IMR-90 (cell line): ENCODE measurements around the gene UBE3B. TPM values are rescaled to one million over a fixed set of nuclear protein-coding genes. Genes with fewer than 3 reads are reported as not detected.

ENCODE experiments used
- ATAC-seq: fragments of 200-7000 bp; cut with Tn5 transposase; 2 replicates; pipeline ENCODE4 v1.9.1; 2020; ENCODE audit warnings: low read depth, mild to moderate bottlenecking, moderate library complexity
- BruUV-seq: library from RNA; stranded (reverse); fragments of 400-500 nt; replicated peaks from 2 replicates; lab custom pipeline; 2021; lab: Mats Ljungman, UMichigan
- CTCF ChIA-PET: fragments of 300-600 bp; formaldehyde crosslinking; extraction: SDS; loops from one replicate; lab custom pipeline; 2021; ENCODE audit warnings: antibody characterized with exemption; lab: Yijun Ruan, JAX
- POLR2A ChIA-PET: fragments of 300-600 bp; sonication (Branson Sonifier 250); formaldehyde crosslinking; loops from one replicate; lab custom pipeline; 2022; ENCODE audit warnings: antibody characterized with exemption; ENCODE audit not compliant: unreplicated experiment; lab: Charles Lee
- DNase-seq: peaks from one replicate; pipeline ENCODE4 v3.0.0; 2013
- H2AFZ ChIP-seq: replicated peaks from 2 replicates; pipeline ENCODE3; 2013; ENCODE audit warnings: low read length, mild to moderate bottlenecking; ENCODE audit not compliant: poor library complexity
- H2AK5ac ChIP-seq: 2 replicates; pipeline ENCODE4 v1.6.1; 2013; ENCODE audit warnings: low read depth, low read length, inconsistent platforms
- H2AK9ac ChIP-seq: replicated peaks from 2 replicates; pipeline ENCODE3; 2013; ENCODE audit warnings: mild to moderate bottlenecking, low read depth, low read length, moderate library complexity; ENCODE audit not compliant: poor library complexity
- H2BK120ac ChIP-seq: 2 replicates; pipeline ENCODE4 v1.6.1; 2013; ENCODE audit warnings: low read depth, low read length, inconsistent platforms
- H2BK15ac ChIP-seq: 3 replicates; pipeline ENCODE4 v1.6.1; 2013; ENCODE audit warnings: low read depth, low read length, inconsistent platforms
- H2BK20ac ChIP-seq: 2 replicates; pipeline ENCODE4 v1.6.1; 2013; ENCODE audit warnings: low read depth, mild to moderate bottlenecking, inconsistent platforms, low read length, moderate library complexity
- H2BK5ac ChIP-seq: 2 replicates; pipeline ENCODE4 v1.6.1; 2013; ENCODE audit warnings: mild to moderate bottlenecking, low read depth, low read length, inconsistent platforms; ENCODE audit not compliant: poor library complexity, severe bottlenecking
- H3K14ac ChIP-seq: replicated peaks from 2 replicates; pipeline ENCODE4 v1.6.1; 2013; ENCODE audit warnings: low read depth, low read length, inconsistent platforms
- H3K18ac ChIP-seq: 2 replicates; pipeline ENCODE4 v1.6.1; 2013; ENCODE audit warnings: low read depth, low read length, control low read depth
- H3K23ac ChIP-seq: 2 replicates; pipeline ENCODE4 v1.6.1; 2013; ENCODE audit warnings: low read depth, low read length, inconsistent platforms
- H3K27ac ChIP-seq: 2 replicates; pipeline ENCODE4 v1.5.1; 2013; ENCODE audit warnings: mild to moderate bottlenecking, control low read depth, low read length; ENCODE audit not compliant: insufficient read depth
- H3K27me3 ChIP-seq: 2 replicates; pipeline ENCODE4 v1.6.1; 2013; ENCODE audit warnings: low read length; ENCODE audit not compliant: control insufficient read depth, insufficient read depth
- H3K36me3 ChIP-seq: 2 replicates; pipeline ENCODE4 v1.6.1; 2013; ENCODE audit warnings: low read length, mixed read lengths; ENCODE audit not compliant: control insufficient read depth, insufficient read depth
- H3K4ac ChIP-seq: 2 replicates; pipeline ENCODE4 v1.6.1; 2013; ENCODE audit warnings: low read depth, low read length, inconsistent platforms
- H3K4me1 ChIP-seq: 2 replicates; pipeline ENCODE4 v1.6.1; 2013; ENCODE audit warnings: low read length, mixed read lengths; ENCODE audit not compliant: control insufficient read depth, insufficient read depth
- H3K4me2 ChIP-seq: 2 replicates; pipeline ENCODE4 v1.6.1; 2013; ENCODE audit warnings: low read depth, mild to moderate bottlenecking, control low read depth, low read length, moderate library complexity
- H3K4me3 ChIP-seq: 2 replicates; pipeline ENCODE4 v1.5.1; 2013; ENCODE audit warnings: low read depth, mild to moderate bottlenecking, control low read depth, low read length, moderate library complexity; ENCODE audit not compliant: insufficient read depth
- H3K56ac ChIP-seq: 2 replicates; pipeline ENCODE4 v1.6.1; 2013; ENCODE audit warnings: low read length, inconsistent platforms; ENCODE audit not compliant: insufficient read depth; ENCODE audit errors: extremely low read depth
- H3K79me1 ChIP-seq, 2 experiments: 2 replicates each; pipeline ENCODE4 v1.6.1; 2013; ENCODE audit warnings: low read length in 2 of 2, inconsistent platforms in 1 of 2, low read depth in 1 of 2
- H3K9ac ChIP-seq: 2 replicates; pipeline ENCODE4 v1.6.1; 2013; ENCODE audit warnings: low read depth, low read length, control low read depth
- H3K9me1 ChIP-seq: 2 replicates; pipeline ENCODE4 v1.6.1; 2013; ENCODE audit warnings: low read length, inconsistent platforms; ENCODE audit not compliant: insufficient read depth
- H3K9me3 ChIP-seq: 2 replicates; pipeline ENCODE4 v1.6.1; 2013; ENCODE audit warnings: low read length; ENCODE audit not compliant: control insufficient read depth, insufficient read depth
- H4K20me1 ChIP-seq: 2 replicates; pipeline ENCODE4 v1.6.1; 2013; ENCODE audit warnings: low read length, inconsistent platforms; ENCODE audit not compliant: insufficient read depth
- H4K5ac ChIP-seq: 2 replicates; pipeline ENCODE4 v1.6.1; 2013; ENCODE audit warnings: mild to moderate bottlenecking, low read depth, low read length, control low read depth
- H4K8ac ChIP-seq, 2 experiments: 2 replicates each; pipeline ENCODE4 v1.6.1; 2013; ENCODE audit warnings: low read depth in 2 of 2, low read length in 2 of 2, control low read depth in 1 of 2, inconsistent platforms in 1 of 2
- H4K91ac ChIP-seq: 2 replicates; pipeline ENCODE4 v1.6.1; 2013; ENCODE audit warnings: low read depth, low read length, inconsistent platforms; ENCODE audit not compliant: insufficient read depth
- MXI1 ChIP-seq: IDR thresholded peaks from 2 replicates; pipeline ENCODE4 v1.6.1; 2012; ENCODE audit warnings: low read depth, mild to moderate bottlenecking, low read length, moderate library complexity, borderline replicate concordance
- POLR2A ChIP-seq: IDR thresholded peaks from 2 replicates; pipeline ENCODE4 v1.6.1; 2012; ENCODE audit warnings: mild to moderate bottlenecking, low read depth, low read length
- SMC3 ChIP-seq: fragments of 150-350 bp; IDR thresholded peaks from 2 replicates; pipeline ENCODE4 v1.6.1; 2016; ENCODE audit warnings: low read depth, mild to moderate bottlenecking, antibody characterized with exemption, low read length, moderate library complexity
- WGBS, 2 experiments: methylation state at CpG; one replicate each; pipeline versions ENCODE4 v1.1.5 to v1.1.7; 2013; ENCODE audit warnings: missing lambda C conversion rate in 2 of 2; ENCODE audit not compliant: insufficient read length in 1 of 2; ENCODE audit errors: extremely low coverage in 2 of 2; 5-methylcytosine and 5-hydroxymethylcytosine counted together
- dilution Hi-C: fragments of 300-500 bp; cut with HindIII; formaldehyde crosslinking; loops from one replicate; pipeline ENCODE4 v1.14.3; 2018; ENCODE audit warnings: low sequenced_read_pairs; ENCODE audit not compliant: unreplicated experiment
- in situ Hi-C: fragments of 300-500 bp; cut with MboI; formaldehyde crosslinking; loops from 3 replicates; pipeline ENCODE4 v1.14.3; 2019; ENCODE audit warnings: low sequenced_read_pairs, inconsistent platforms, mixed read lengths
- intact Hi-C: fragments of 100-400 bp; cut with micrococcal nuclease; formaldehyde crosslinking; loops from 2 replicates; pipeline ENCODE4 v1.10.0; 2022
- polyA plus RNA-seq, 3 experiments: library from polyadenylated mRNA; depleted of rRNA; stranded (reverse); fragments of >200 nt; gene quantifications; 2 replicates each; pipeline ENCODE4 v1.2.3, GENCODE V29; 2012; ENCODE audit warnings: low replicate concordance in 1 of 3
- total RNA-seq: library from RNA; depleted of rRNA; stranded (reverse); fragments of >200 nt; gene quantifications from 2 replicates; pipeline ENCODE4 v1.2.3, GENCODE V29; 2012
- TF ChIP-seq, protein P1 (sequence below): conservative IDR thresholded peaks from 2 replicates; pipeline ENCODE4 v1.5.1; 2012; ENCODE audit warnings: mild to moderate bottlenecking, low read depth, low read length, improper control_type of control experiment

The UBE3B gene
- total and polyA plus RNA-seq, 2 of the 4 experiments (the other 2 are of a cell fraction) = 18.8 to 24.9 TPM

DNA sequence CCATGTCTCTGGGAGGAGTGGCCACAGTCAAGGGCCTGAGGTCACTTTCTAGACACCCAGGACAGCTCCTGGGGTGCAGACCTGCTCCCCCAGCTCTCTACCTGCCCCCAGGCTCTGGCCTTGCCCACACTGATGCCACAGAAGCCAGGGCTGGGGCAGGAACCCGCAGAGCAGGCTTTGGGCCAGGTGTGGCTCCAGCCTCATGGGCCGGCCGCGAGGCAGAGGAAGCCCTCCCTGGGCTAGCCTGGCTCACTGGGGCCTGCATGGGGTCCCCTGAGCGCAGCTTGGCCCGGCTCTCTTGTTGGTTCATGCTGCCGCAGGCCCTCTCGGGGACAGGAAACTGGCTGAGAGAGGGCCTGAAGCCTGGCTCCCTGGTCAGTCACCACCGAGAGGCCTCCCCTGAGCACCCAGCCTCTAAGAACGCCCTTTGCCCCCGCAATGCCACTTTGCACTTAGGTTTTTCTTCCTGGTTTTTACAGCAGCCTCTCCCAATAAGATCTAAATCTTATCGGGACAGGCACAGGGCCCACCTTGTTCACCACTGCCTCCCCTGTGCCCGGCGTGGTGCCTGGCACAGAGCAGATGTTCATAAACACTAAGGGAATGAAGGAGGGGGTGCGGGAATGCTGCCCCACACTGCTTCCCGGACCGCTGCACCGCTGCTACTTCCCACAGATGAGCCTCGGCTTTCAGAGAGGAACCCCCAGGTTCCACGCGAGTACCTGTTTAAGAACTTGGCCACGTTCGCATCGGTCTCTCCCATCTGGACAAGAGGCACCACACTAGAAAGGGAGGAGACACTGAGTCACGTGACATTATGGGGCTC lies 81.2 kb downstream of the UBE3B start:
- Histone ChIP-seq H2AK5ac (no peak overlapping the region), H3K27ac (no peak overlapping the region), H3K56ac (no peak overlapping the region), H2BK20ac (no peak overlapping the region), H3K9me1 (no peaks in the 10 kb centered on the region), H3K4ac (no peak overlapping the region), H3K4me1 (no peaks in the 10 kb centered on the region), H3K4me2 (no peak overlapping the region), H3K14ac (no peak overlapping the region), H3K9ac (no peak overlapping the region), H3K9me3 (0 out of 2 replicates have a peak, but pooled peaks cover 2% of the 10 kb centered on the region), H2AK9ac (no peak overlapping the region), H3K79me1 (no peaks in the 10 kb centered on the region), H4K5ac (no peak overlapping the region), H4K91ac (no peak overlapping the region), H3K23ac (no peak overlapping the region), H3K18ac (no peak overlapping the region), H4K8ac (no peak overlapping the region), H3K36me3 (no peaks in the 10 kb centered on the region), H2BK15ac (no peak overlapping the region), H3K4me3 (no peak overlapping the region), H4K20me1 (no peaks in the 10 kb centered on the region), H3K27me3 (peaks cover 9% of the 10 kb centered on the region; the same call in 1 of the 2 replicates), H2AFZ (no peak overlapping the region), H2BK120ac (no peak overlapping the region), H2BK5ac (no peak overlapping the region)
- ATAC-seq = no peak
- no TSS peak for BruUV-seq
- POLR2A ChIA-PET = no interaction called here
- WGBS, 2 experiments = 93% methylated on average over 19 of the region's 25 CpGs; no CpG with 5 or more reads in 1 of the 2 experiments
- dilution Hi-C loops = no loop called here
- in situ Hi-C loops = no loop called here
- CTCF ChIA-PET = no interaction called here
- intact Hi-C loops = no loop called here
- TF ChIP-seq, protein P1, sequence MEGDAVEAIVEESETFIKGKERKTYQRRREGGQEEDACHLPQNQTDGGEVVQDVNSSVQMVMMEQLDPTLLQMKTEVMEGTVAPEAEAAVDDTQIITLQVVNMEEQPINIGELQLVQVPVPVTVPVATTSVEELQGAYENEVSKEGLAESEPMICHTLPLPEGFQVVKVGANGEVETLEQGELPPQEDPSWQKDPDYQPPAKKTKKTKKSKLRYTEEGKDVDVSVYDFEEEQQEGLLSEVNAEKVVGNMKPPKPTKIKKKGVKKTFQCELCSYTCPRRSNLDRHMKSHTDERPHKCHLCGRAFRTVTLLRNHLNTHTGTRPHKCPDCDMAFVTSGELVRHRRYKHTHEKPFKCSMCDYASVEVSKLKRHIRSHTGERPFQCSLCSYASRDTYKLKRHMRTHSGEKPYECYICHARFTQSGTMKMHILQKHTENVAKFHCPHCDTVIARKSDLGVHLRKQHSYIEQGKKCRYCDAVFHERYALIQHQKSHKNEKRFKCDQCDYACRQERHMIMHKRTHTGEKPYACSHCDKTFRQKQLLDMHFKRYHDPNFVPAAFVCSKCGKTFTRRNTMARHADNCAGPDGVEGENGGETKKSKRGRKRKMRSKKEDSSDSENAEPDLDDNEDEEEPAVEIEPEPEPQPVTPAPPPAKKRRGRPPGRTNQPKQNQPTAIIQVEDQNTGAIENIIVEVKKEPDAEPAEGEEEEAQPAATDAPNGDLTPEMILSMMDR = no peak
- TF ChIP-seq POLR2A = no peak
- no peak for TF ChIP-seq MXI1
- TF ChIP-seq SMC3 = no peak
- no peak for DNase-seq
